Measurements from ENCODE around the gene OR2B2. TPM values are rescaled to one million over a fixed set of nuclear protein-coding genes. Genes with fewer than 3 reads are reported as not detected.

The OR2B2 gene
- total RNA-seq (2022; extraction: Qiagen RNA extraction; ENCODE audit: low read depth) = not detected in 5 replicates

GRCh38 chr6:27911956-27912446, at the start of gene OR2B2:
Gene OR2B2, minus strand, starts transcription at chr6:27912396. Its CDS starts 77 bp downstream, at chr6:27912319.

GRCh38 chr6:27956941-27957340, 44.7 kb upstream of the OR2B2 start, which contains the start of gene OR2B6:
Gene OR2B6, plus strand, starts transcription at chr6:27957241. Its CDS starts 0 bp downstream, at chr6:27957241.

Other genes with a start within 250 kb of the OR2B2 start
- gene OR2B6, start 44.8 kb upstream of the OR2B2 start, total RNA-seq (2022; extraction: Qiagen RNA extraction; ENCODE audit: low read depth) = 0.15 to 0.23 TPM (median 0.19 TPM) in 3 of 5 replicates, not detected in the others
- 1.1 to 1.4 TPM (median 1.3 TPM) in 5 replicates for gene ZNF165, start 168.2 kb upstream of the OR2B2 start, total RNA-seq (2022; extraction: Qiagen RNA extraction; ENCODE audit: low read depth)
- gene ZSCAN16, start 212.2 kb upstream of the OR2B2 start, total RNA-seq (2022; extraction: Qiagen RNA extraction; ENCODE audit: low read depth) = 3.9 to 4.5 TPM (median 4.0 TPM) in 5 replicates
- gene ZKSCAN8, start 229.5 kb upstream of the OR2B2 start, total RNA-seq (2022; extraction: Qiagen RNA extraction; ENCODE audit: low read depth) = 4.0 to 6.0 TPM (median 5.4 TPM) in 5 replicates